Thyroid gland (tissue), 4 donors: ENCODE results near the gene CLASP1. TPM values are rescaled to one million over a fixed set of nuclear protein-coding genes. Genes with fewer than 3 reads are reported as not detected.
"Not testable (repeated sequence)": the region's sequence is repeated elsewhere in the genome, so short reads cannot be mapped to it uniquely, and the experiment has no call there.

ENCODE experiments used
- DNase-seq, 2 donors: peaks; one replicate each; pipeline ENCODE4 v3.0.0-alpha.2; 2019
- H3K27ac ChIP-seq, 3 donors: fragments of 200-600 bp; sonication (generic); 1 replicate in 2 of 3; 2 replicates in 1 of 3; pipeline ENCODE4 v1.5.1; 2016 to 2019; ENCODE audit warnings: mild to moderate bottlenecking in 1 of 3, moderate library complexity in 1 of 3
- H3K27me3 ChIP-seq: fragments of 200-600 bp; sonication (generic); one replicate; pipeline ENCODE4 v1.5.1; 2019
- H3K36me3 ChIP-seq, 2 donors: fragments of 200-600 bp; sonication (generic); one replicate each; pipeline ENCODE4 v1.5.1; 2016 to 2019
- H3K4me1 ChIP-seq, 2 donors: fragments of 200-600 bp; sonication (generic); one replicate each; pipeline ENCODE4 v1.5.1; 2017 to 2019
- H3K4me3 ChIP-seq, 3 donors: fragments of 200-600 bp; sonication (generic); replicated peaks in 1 of 3; 1 replicate in 2 of 3; 2 replicates in 1 of 3; pipeline ENCODE4 v1.5.1; 2016; ENCODE audit warnings: mild to moderate bottlenecking in 1 of 3
- H3K9me3 ChIP-seq: fragments of 200-600 bp; sonication (generic); one replicate; pipeline ENCODE4 v1.5.1; 2017
- CTCF ChIP-seq, 6 experiments: fragments of 200-600 bp in 3 of 6; fragments of 450-650 bp in 3 of 6; sonication (generic) in 3 of 6; IDR thresholded peaks; one replicate each; pipeline ENCODE4 v1.5.1; 2016 to 2019; ENCODE audit warnings: antibody characterized with exemption in 6 of 6, mild to moderate bottlenecking in 2 of 6, inconsistent platforms in 1 of 6, moderate library complexity in 1 of 6
- POLR2A ChIP-seq, 2 donors: fragments of 450-650 bp; IDR thresholded peaks; one replicate each; pipeline ENCODE4 v1.6.1; 2017; ENCODE audit warnings: antibody characterized with exemption in 2 of 2, mild to moderate bottlenecking in 2 of 2, moderate library complexity in 1 of 2
- WGBS, 2 donors: methylation state at CpG; one replicate each; pipeline ENCODE4 v1.1.5; 2017; 5-methylcytosine and 5-hydroxymethylcytosine counted together
- intact Hi-C: fragments of 100-400 bp; cut with DNase I; formaldehyde crosslinking; loops from one replicate; pipeline ENCODE4 v1.15.1; 2023
- total RNA-seq, 4 donors: library from RNA; depleted of rRNA; stranded (reverse); fragments of >200 nt; gene quantifications; one replicate each; pipeline ENCODE4 v1.2.3, GENCODE V29; 2016

The CLASP1 gene
- total RNA-seq, 4 donors from 2014 or later, result 69.3 to 110 (median 98.3) TPM

DNA sequence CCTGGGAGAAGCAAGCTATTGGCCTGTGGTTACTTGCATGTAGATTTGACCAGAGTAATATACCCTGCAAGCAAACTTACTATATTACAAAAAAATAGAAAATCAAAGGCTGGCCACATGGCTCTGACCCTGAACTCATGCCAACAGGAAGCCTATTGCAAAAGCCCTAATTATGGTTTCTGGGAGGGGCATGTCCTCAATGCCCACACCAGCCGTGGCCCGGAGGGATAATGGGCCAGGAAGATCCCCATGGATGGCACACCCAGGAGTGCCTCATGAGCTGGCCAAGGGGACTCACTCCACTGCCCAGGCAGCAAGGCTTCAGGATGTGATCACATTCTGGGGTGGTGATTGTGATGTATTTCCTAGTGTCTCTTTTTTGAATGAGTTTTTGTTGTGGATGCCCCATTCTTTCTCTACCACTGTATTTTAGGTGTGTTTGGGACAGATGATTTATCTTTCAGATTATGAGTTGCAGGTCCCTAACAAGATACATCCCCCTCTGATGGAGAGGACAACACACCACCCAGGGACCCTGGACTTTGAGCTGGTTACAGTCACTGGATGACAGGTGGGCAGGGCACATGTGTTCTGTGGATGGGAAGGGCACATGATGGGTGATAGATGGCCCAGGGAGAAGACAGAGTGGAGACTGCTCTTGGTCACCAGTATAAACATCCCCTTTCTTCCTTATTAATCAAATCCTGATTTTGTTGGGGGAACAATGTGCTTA lies 345.6 kb downstream of the CLASP1 start:
- TF ChIP-seq POLR2A (IDR thresholded peaks at IDR 0.05) (no peak), CTCF (IDR thresholded peaks at IDR 0.05) (no peak)
- Histone ChIP-seq H3K36me3 (no peaks in the 10 kb centered on the region), H3K9me3 (no peaks in the 10 kb centered on the region), H3K4me3 (no peak overlapping the region), H3K27me3 (no peaks in the 10 kb centered on the region), H3K27ac (no peak overlapping the region), H3K4me1 (no peaks in the 10 kb centered on the region)
- whole genome bisulfite sequencing, 2 donors, result 63 to 70% methylated on average over 2 of the region's 2 CpGs
- DNase-seq, result no peak
- intact Hi-C loops, result no loop called here

DNA sequence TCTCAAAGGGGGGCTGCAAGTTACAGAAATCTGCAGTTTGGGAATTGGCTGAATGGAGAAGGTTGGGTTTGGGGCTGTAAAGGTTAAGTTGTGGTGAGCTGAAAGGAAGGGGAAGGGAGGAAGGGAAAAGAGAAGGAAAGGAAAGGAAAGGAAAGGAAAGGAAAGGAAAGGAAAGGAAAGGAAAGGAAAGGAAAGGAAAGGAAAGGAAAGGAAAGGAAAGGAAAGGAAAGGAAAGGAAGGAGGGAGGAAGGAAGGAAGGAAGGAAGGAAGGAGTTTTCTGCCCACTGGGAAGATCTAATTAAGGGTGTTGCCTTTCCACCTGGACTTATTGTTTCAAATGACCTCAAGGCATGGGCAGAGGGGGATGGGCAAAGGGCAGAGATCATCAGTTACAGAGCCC lies 348.1 kb downstream of the CLASP1 start:
- H3K4me1 ChIP-seq, H3K27me3 ChIP-seq, H3K36me3 ChIP-seq, H3K27ac ChIP-seq, DNase-seq, intact Hi-C loops, H3K9me3 ChIP-seq, H3K4me3 ChIP-seq: not testable (repeated sequence)

DNA sequence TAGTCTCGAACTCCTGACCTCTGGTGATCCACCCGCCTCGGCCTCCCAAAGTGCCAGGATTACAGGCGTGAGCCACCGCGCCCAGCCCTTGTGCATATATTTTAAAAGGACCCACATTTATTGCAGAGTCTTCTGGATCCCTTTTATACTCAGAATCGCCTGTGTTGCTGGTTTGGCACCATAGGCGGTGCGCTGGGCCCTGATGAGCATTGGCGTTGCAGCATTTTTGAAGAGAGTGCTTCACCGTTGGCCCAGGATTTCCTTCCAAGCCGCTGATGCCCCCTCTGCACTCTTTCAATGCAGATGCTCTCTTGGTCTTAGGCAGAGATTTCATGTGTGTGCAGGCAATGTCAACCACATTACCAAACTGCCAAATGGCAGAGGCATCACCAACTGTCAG lies 350.8 kb downstream of the CLASP1 start:
- Histone ChIP-seq H3K4me3 (no peak overlapping the region), H3K27me3 (no peaks in the 10 kb centered on the region), H3K27ac (no peak overlapping the region), H3K9me3 (no peaks in the 10 kb centered on the region), H3K4me1 (peaks cover 0 to 1% of the 10 kb centered on the region in 2 donors), H3K36me3 (no peaks in the 10 kb centered on the region)
- intact Hi-C loops, result loop anchor here (10.0 kb wide), 1 partner anchor 174 kb away; no protein-coding TSS in a partner anchor
- 94 to 95% methylated on average over 12 of the region's 12 CpGs for WGBS, 2 donors
- TF ChIP-seq CTCF (IDR thresholded peaks at IDR 0.05), result no peak
- no peak for TF ChIP-seq POLR2A (IDR thresholded peaks at IDR 0.05)
- DNase-seq, result no peak

DNA sequence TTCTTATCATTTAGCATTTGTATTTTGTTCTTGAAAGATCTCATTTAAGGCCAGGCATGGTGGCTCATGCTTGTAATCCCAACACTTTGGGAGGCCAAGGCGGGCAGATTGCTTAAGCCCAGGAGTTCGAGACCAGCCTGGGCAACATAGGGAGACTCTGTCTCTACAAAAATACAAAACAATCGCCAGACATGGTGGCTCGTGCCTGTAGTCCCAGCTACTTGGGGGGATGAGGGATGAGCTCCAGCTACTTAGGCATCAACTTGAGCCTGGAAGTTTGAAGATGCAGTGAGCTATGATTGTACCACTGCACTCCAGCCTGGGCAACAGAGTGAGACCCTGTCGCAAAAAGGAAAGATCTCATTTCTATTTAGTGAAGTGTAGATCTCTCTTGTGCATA lies 351.4 kb downstream of the CLASP1 start:
- 92 to 95% methylated on average over 5 of the region's 5 CpGs for WGBS, 2 donors
- intact Hi-C loops, result loop anchor here (10.0 kb wide), 1 partner anchor 173 kb away; no protein-coding TSS in a partner anchor
- not testable (repeated sequence) for DNase-seq, H3K4me1 ChIP-seq, H3K27ac ChIP-seq, H3K4me3 ChIP-seq, H3K36me3 ChIP-seq, H3K9me3 ChIP-seq, H3K27me3 ChIP-seq

- intact Hi-C loops, result loop anchor here (10.0 kb wide), 1 partner anchor 173 kb away; no protein-coding TSS in a partner anchor
- TF ChIP-seq POLR2A (IDR thresholded peaks at IDR 0.05), result no peak
- TF ChIP-seq CTCF (IDR thresholded peaks at IDR 0.05), result peak in 4 of 6 experiments; percentile 38 to 62 (median 58)
- 57 to 66% methylated on average over 8 to 9 of the region's 9 CpGs for WGBS, 2 donors
- no peak overlapping the region for H3K4me3 ChIP-seq
- H3K36me3 ChIP-seq, result no peaks in the 10 kb centered on the region
- peak; percentile 49 to 55 for DNase-seq
- H3K4me1 ChIP-seq, result peaks cover 0 to 4% of the 10 kb centered on the region in 2 donors
- no peak overlapping the region for H3K27ac ChIP-seq
- H3K9me3 ChIP-seq, result no peaks in the 10 kb centered on the region
- no peaks in the 10 kb centered on the region for H3K27me3 ChIP-seq
These were observed 351.9 kb downstream of the CLASP1 start for GRCh38 chr2:121297217-121297830.
